Globus pallidus (tissue), 1 donor: ENCODE data around the gene NRG3.
A peak's percentile ranks its signal among the peaks of the same experiment; 100 is the strongest.

Experiments used
- DNase-seq: peaks from one replicate; pipeline ENCODE4 v3.0.0-alpha.2; 2015; ENCODE audit warnings: low spot score

Gene NRG3

DNA sequence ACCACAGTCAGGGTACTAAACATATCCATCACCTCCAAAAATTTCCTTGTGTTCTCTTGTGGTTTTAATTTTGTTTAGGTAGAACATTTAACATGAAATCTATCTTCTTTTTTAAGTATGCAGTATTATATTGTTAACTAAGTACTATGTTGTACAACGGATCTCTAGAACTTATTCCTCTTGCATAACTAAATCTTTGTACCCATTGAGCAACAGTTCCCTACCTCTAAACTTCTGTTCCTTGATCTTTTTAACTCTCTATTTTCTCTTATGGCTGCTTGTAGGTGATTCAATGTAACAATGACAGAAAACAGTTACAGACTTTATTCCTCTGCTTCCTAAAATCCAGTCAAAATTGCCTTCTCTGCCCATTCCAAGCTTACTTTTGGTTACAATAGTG lies 9.9 kb downstream of the NRG3 start:
- DNase-seq, result no peak

DNA sequence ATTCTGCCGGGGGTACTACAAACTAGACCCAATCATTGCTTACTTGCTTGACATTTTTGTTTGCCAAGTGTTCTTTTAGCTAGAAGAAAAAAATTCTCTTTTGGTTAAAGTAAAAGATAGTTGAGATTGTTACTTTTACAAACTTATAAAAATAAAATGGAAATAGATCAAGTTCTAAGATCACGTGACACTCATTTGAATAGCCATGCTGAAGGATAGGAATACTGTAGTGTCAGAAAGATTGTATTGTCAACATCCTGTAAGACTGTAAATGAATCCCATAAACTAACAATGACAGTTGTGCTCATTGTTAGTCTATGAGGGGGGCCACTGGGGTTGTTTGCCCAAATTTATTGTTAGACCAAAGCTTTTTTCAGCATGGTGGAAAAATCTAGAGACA lies 10.5 kb downstream of the NRG3 start:
- no peak for DNase-seq

DNA sequence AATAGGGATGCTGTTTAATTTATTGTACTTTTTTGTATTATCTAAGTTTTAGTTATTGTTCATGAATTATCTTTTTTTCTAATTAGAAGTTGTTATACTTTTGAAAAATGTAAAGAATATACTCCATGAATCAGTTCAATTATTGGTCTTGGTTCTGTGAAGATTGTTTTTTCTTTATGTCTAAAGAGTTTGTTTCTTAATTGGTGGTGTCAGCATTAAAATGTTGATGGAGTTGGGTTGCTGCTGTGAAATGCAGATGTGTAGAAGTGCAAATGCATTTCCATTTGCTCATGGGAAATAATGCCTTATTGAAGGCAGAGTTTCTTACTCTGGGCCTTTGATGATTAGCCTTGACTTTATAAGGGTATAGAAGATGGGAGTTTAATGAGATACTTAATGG lies 11.9 kb downstream of the NRG3 start:
- no peak for DNase-seq

DNA sequence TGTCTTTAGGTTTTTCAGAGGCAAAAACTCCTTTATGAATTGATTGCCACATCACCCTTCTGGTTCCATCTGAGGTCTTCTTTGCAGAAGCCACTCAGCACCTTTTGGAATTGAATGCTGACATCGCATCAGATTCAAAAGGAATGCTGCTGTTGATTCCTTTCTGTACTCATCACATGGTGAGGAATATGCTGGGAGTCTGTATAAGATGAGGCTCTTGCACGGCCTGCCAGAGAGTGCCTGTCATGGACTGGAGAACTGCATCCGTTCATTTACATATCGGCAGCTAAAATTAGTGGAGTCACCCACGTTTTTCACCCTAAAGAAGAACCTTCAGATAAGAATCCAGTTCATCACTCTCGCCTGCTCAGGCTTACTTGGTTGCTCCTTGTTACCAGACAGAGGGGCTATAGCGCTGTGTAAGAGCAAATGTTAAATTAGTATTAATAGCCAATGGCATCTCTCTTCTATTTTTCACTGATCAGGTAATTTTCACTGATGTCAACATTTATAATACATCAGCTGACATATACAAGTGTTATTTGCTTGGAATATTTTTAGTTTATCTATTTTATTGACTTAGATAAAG lies 14.3 kb downstream of the NRG3 start:
- no peak for DNase-seq

DNA sequence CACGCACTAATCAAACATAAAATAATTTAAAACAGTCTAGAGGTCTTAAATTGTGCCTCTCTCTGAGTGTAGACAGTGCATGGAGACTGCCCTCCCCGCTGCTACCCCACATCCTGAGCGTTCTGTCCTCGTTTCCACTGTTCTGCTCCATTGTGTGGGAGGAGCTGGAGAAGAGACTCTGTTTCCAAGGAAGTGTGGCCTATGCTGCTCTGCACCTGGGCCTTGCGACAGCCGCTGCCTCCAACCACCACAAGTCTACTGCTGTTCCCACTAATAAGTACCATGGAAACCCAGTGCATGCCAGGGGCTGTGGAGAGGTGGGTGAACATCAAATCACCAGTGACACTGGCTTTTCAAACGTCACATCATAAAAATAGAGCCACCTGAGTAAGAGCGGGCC lies 19.6 kb downstream of the NRG3 start:
- DNase-seq, result no peak

DNA sequence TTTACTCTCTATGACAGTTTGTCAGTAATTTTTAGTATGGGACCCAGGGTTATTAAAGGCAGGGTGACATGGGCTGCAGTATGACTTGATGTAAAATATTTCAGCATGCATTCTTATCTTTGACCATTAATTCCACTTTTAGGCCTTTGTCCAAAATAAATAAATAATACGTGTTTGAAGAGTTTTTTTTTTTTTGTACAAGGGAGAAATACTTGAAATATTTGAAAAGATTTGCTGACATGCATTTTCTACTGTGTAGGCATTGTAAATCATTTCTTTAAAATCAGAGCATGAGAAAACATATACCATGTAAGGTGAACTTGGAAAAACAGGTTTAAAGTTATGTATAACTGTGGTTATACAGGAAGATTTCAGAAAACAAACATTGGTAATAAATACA lies 23.5 kb downstream of the NRG3 start:
- DNase-seq, result no peak

DNA sequence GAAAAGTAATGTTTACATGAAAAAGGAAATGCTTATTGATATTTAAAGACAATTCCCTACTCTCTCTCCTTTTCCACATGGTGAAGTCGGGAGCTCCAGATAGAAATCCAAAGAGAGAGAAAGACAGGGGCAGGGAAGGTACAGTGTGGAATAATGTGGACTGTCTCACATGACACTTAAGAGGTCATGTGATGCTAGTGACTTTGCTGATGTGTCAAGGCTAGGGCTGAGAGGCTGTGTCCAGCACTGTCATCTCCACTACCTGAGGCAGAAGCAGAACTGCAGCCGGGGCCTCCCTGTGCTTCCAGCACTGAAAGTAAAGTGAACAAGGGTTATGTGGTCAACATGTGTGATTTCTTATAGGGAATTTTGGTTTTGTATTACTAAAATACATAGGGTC lies 26.0 kb downstream of the NRG3 start:
- DNase-seq, result no peak

DNA sequence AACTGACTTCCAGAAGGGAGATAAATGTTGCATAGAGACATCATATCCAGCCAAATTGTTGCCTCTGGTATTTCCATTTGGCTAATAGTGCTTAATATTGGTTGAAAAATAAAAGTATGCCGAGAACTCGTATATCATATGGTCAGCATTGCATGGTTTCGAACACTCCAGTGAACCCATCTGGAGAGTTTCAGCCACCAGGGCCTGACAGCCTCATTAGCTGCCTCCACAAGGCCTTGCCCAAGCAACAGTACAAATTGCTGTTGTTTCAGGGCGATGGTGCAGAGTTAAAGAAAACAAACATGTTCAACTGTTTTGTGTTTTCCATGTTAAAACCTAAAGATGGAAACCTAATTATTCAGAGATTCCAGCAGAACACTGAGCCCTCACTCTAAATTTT lies 28.5 kb downstream of the NRG3 start:
- no peak for DNase-seq

DNA sequence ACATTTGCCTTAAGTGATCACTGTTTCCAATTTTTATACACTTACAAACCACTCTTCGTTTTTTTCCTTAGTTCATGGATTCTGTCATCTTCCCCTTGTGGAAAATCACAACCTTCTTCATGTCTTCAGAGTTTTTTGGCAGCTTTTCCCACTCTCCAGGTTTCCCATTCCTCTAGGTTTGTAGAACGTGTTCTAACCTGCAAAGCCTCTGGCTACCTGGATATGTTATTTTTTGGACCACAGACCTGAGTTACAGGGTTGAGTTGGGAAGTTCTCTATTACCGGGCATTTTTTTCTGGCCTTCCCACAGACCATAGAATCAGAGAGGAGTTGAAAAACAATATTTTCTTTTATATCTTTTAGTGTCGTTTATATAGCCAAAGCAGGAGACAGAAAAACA lies 30.2 kb downstream of the NRG3 start:
- no peak for DNase-seq

DNA sequence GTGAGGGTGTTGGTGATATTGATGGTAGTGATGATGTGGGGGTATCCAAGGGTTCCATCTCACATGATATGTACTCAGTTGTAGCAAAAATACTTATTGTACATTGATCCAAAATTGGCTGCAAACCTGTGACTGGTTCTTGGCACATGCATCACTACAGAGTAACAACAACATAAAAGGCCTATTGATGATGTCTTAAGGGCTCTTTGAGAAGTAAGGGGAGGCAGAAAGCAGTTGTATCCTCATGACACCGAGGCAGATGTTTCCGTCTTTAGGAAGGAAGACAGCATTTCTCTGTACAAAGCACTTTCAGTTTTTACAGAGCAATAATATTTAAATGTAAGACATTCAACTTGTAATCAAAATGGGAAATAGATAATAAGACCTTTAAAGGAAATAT lies 34.5 kb downstream of the NRG3 start:
- peak; percentile 11 for DNase-seq

DNA sequence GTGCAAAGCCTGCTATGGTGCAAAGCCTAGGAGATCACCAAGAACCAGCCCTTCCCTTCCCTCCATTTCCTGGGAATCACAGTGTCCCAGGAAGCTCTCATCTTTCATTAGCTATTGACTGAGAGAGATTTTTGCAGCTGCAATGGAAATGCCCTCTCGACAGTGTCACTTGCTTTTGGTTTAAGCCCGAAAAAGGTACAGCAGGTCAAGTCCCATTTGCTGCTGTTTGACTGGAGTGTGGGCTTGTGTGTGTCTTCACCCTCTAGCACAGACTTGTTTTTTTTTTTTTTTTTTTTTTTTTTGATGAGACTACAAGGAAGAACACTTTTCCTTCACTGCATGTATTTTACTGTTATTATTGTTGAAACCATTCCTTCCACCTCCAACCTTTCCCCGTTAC lies 36.3 kb downstream of the NRG3 start:
- DNase-seq, result no peak

DNA sequence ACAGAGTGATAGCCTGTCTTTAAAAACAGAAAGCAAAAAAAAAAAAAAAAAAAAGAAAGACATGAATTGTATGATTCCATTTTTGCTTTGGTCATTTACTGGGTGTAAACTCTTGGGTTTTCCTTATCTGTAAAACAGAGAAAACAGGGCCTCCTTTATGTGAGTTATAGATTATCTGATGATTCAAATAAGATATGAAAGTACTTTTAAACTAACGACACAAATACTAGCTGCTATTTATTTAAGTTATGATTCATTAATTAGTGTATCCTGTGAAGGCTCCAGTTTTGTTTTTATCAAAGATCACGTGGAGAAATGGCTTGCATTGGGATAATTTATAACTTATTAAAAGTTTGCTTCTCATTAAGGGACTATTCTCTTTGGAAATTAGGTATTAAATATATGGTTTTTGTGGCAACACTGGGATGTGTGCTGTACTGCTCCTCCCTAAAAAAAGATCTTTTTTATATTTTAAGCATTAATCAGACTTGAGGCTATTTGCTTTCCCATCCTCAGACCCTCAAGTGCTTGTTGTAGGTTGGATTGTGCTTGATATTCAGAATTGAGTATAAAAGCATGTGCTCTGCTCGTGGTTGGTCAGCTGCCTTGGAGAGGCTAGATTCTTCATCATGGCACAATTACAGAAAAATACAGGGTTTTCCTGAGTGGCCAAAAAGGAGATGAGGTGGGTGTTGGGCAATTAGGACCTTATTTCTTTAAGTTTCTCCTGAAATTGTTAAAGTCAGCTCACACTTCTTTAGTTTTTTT lies 39.9 kb downstream of the NRG3 start:
- DNase-seq, result no peak

DNA sequence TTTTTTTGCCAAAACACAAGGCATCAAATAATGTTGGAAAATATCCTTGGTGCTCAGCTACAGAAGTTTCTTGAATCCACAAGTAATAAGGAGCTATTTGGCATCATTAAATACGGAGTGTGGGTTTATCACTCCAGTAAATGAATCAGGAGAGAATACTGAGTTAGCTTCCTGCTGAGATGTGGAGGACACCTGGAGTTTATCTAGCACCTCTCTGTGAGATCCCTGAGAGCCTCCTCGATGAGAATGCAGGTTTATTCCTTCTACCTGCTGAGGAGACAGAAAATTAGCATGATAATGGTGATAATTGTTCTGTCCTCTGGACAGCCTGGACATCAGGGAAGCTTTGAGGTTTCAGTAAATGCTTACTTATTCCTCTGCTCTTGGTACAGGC lies 40.5 kb downstream of the NRG3 start:
- DNase-seq, result no peak

DNA sequence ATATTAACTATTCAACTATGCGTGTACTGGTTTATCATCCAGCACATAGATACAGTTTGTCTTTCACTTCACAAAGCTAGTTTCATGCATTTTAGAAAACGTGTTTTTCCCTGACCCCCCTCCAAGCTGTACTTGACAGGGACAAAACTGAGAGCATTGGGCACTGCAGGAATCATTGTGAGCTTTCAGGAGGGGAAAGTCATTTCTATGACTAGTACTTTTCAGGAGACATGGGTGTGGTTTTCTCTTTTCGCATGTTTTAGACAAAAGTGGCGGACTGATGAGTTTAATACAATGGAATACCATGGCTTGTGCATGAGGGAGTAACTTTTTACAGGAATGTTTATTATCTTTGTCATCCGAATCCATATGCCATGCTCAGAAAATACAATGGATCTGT lies 42.7 kb downstream of the NRG3 start:
- DNase-seq, result no peak

DNA sequence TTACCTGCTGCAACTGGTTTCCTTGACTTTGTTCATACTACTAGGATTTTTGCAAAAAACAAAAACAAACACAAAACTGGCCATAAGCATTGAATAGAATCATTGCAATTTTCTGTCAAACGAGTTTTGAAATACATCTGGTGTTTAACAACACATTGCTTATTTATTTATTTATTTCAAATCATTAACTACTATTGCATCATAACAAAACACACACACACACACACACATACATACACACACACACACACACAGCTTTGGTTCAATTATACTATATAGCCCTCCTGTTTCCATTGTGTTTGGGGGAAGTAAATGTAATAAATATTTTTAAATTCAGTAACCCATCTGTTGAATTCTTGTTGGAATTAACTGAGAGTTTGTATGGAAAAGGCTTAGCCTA lies 43.8 kb downstream of the NRG3 start:
- no peak for DNase-seq

DNA sequence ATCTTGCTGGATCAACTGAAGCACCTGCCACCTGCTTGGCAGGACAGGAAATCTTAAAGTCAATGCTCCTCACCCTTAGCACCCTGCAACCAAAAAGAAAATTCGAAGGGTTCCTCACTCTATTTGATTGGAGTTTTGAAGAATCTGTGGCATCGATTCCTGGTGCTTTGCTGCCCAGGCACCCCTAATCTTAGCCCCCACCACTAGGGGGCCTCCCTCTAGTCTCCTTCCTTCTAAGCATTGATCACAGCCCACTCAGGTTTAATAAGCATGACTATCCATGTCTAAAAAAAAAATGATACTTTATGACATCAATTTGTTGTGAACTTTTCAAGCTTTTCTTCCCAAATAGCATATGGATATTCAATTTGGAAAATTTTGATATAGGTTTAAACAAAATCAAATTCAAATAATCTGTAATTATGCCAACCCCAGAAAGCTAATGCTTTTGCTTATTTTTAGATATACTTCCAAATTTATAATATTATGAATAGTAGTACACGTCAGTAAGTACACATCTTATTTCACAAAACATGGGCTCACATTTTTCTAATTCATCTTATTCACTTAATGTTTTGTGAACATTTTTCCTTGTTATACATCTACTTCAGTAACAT lies 45.3 kb downstream of the NRG3 start:
- DNase-seq, result no peak

DNA sequence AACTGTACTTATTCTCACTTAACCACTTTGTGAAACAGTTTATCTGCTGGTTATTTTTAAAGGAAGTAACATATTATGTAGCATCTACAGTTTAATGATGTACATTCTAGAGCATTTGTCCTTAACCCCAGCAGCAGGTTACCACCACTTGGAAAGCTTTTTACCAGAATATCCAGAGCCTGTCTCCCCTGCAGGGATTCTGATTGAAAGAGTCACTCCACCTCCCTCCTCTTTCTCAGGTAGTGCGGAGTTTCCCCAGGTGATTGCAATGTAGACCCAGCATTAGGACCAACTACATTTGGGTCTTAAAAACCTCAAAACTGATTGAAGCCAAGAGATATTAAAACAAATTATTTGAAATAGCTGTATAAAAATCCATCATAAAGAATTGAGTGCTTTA lies 53.1 kb downstream of the NRG3 start:
- no peak for DNase-seq

DNA sequence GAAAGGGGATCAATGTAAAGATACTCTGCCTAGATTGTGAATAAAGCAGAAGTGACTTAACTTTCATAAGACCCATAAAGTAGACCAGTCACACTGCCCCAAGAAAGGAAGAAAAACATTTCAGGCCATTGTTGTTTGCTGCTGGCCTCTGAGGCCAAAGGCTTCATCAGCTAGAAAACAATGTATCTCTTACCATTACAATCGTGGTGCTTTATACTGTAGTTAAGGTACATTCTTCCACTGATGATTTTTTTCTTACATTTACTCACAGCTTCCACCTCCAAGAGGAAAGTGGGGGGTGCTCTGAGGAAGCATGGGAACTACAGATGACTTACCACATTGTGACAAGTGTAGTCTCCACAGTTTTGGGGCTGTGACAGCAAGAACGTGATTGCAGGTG lies 68.6 kb downstream of the NRG3 start:
- DNase-seq, result no peak

DNA sequence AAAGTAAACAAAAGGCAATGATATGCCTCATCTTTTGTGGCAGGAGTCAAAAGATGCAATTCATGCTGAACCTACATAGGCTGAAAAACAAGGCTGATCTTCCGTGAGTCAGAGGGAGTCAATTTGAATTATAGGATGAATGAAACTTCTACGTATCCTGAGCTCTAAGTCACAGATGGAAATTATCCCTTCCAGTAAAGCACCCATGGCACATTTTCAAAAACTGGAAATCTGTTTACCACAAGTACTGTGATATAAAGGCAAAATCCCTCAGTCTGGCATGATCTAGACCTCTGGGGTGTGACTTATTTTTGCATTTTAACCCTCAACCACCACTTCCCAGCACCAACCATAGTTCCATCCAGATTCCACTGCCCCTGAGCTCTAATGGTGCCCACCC lies 69.6 kb downstream of the NRG3 start:
- DNase-seq, result no peak

DNA sequence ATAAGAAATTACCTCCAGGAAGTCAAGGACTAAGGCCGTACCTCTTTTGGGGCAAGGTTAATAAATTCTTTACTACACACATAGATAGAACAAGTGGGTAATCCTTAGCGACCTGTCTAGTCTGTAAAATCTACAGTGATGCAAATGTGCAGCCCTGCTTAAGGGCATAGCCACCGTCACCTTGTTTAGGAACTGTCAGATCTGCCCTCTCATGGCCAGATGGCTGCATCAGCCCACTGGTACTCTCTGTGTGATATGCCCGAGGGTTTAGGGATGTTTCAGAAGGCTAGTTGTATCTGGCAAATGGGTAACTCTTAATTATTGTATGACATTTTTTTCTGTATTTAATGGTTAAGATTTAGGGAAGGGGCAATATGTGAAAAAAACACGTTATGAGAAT lies 74.3 kb downstream of the NRG3 start:
- DNase-seq, result no peak

DNA sequence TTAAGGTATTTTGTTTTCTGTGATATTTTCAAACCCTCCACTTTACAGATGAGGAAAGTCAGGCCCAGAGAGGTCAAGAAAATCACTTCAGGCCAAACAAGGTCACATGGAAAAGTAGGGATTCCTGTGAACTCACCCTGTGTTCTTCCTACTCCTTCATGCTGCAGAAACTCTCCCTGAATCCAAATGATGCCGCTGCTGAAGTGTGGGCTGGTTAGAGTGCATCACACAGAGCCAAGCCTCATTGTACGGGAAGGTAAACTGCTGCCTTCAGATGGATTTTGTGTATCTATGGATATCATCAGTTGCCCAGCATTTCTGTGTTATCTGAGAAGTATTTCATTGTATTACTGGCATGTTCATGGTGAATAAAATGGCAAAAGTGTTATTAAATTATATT lies 75.4 kb downstream of the NRG3 start:
- no peak for DNase-seq

DNA sequence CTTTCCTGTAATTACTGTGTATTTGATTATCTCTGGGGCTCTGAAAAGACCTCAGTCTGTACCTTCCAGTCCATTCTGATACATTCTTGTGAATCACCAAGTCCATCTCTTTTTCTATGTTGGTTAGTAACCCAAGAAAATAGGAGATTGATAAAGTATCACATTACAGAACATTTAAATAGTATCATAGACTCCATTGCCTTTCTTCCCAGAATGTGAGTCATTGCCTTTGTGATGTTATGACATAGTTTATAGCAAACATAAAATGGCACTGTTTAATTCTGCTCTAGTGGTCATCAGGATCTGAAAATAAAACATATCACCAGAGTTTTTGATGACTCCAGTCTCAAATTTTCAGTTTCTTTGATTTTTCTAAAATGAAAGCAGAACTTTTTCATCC lies 78.4 kb downstream of the NRG3 start:
- DNase-seq, result no peak

DNA sequence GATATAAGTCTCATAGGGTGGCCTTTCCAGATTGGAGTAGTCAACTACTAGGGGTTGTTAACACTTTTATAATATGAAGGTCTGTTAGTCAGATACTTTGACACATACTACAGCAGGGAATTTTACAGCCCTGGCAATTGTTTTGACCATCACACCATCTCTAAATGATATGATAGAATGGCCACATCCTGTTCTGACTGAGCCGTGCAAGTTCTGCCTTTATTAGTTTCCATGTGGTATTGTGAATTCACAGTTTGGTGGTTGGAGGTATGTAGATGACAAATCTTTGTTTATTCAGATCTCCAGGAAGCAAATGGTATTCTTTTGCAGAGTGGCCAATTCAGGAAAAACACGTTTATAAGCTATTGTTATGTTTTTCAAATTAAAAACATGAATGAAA lies 83.0 kb downstream of the NRG3 start:
- DNase-seq, result no peak

DNA sequence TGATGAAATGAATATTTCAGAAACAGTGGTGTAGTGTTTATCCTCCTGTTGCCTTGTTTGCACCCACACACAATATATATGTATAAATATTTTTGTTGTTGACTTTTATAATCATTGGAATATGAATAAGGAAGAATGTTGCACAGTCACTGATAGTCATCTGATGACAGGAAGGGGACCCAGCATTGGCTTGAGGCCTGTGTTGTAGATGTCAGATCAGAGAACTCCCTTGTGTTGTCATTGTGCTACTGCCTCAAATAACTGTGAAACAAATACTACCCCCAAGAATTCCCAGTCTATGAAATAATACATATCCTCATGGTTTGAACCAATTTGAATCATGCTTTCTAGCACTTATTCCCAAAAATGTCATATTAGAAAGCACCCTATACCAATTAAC lies 84.0 kb downstream of the NRG3 start:
- no peak for DNase-seq
